ENCODE results near the gene MNS1. TPM values are rescaled to one million over a fixed set of nuclear protein-coding genes. Genes with fewer than 3 reads are reported as not detected.

The MNS1 gene
- total and polyA plus RNA-seq, 10 of the 15 experiments (the other 5 are each of a cell fraction or from before 2014, with no cell fraction given): 0.45 to 2.6 (median 0.97) TPM

GRCh38 chr15:56475351-56475750 is 10.4 kb upstream of the MNS1 start:
- TF ChIP-seq BCLAF1 (IDR thresholded peaks at IDR 0.05) (no peak), NFYB (IDR thresholded peaks at IDR 0.05; ENCODE audit: insufficient read depth, low read depth, low read length) (no peak), JUND (IDR thresholded peaks at IDR 0.05; ENCODE audit: low read depth, low read length) (no peak)
- Histone ChIP-seq H3K9ac (ENCODE audit: control insufficient read depth, insufficient read depth, low read length) (no peak overlapping the region), H3K4me3 (no peak overlapping the region), H2AFZ (ENCODE audit: control insufficient read depth, low read depth, low read length) (no peak overlapping the region), H3K4me1 (ENCODE audit: control insufficient read depth, insufficient read depth, low read length) (no peaks in the 10 kb centered on the region), H3K79me2 (ENCODE audit: control insufficient read depth, insufficient read depth, low read length) (no peaks in the 10 kb centered on the region), H4K20me1 (ENCODE audit: control insufficient read depth, insufficient read depth) (no peaks in the 10 kb centered on the region), H3K27ac (ENCODE audit: control insufficient read depth, insufficient read depth) (no peak overlapping the region), H3K9me3 (replicated peaks; ENCODE audit: control insufficient read depth, insufficient read depth, low read length) (no peaks in the 10 kb centered on the region), H3K36me3 (ENCODE audit: control insufficient read depth in 2 of 2, insufficient read depth in 2 of 2, low read length in 1 of 2) (no peaks in the 10 kb centered on the region), H3K4me2 (ENCODE audit: control insufficient read depth, insufficient read depth) (no peak overlapping the region), H3K27me3 (replicated peaks in 1 of 2; ENCODE audit: control insufficient read depth in 2 of 2, insufficient read depth in 2 of 2, low read length in 1 of 2) (no peaks in the 10 kb centered on the region)
- no TSS peak for BruUV-seq (replicated peaks)
- ChIA-PET POLR2A (no interaction called here), RAD21 (ENCODE audit: unreplicated experiment) (no interaction called here), SMC1A (ENCODE audit: uncharacterized antibody, unreplicated experiment) (no interaction called here), CTCF (interaction anchor here (0.6 kb wide), 1 partner anchor 425 kb away, joined by 3 read pairs; no protein-coding TSS in a partner anchor)
- FAIRE-seq (no peak), ATAC-seq (no peak), DNase-seq (ENCODE audit: low read depth, low spot score) (no peak)
- intact Hi-C loops (cut with micrococcal nuclease; ENCODE audit: unreplicated experiment): no loop called here
- in situ Hi-C loops (cut with MboI): no loop called here

GRCh38 chr15:56473017-56473416 is 8.1 kb upstream of the MNS1 start:
- no peak overlapping the region for H3K9ac ChIP-seq (ENCODE audit: control insufficient read depth, insufficient read depth, low read length)
- ATAC-seq (no peak), FAIRE-seq (no peak), DNase-seq (ENCODE audit: low read depth, low spot score) (no peak)
- ChIA-PET CTCF (interaction anchor here (1.1 kb wide), 1 partner anchor 19 kb away, joined by 3 read pairs; no protein-coding TSS in a partner anchor), SMC1A (ENCODE audit: uncharacterized antibody, unreplicated experiment) (no interaction called here), POLR2A (no interaction called here), RAD21 (ENCODE audit: unreplicated experiment) (no interaction called here)
- intact Hi-C loops (cut with micrococcal nuclease; ENCODE audit: unreplicated experiment) (no loop called here), in situ Hi-C loops (cut with MboI) (no loop called here)
- H3K79me2 ChIP-seq (ENCODE audit: control insufficient read depth, insufficient read depth, low read length): no peaks in the 10 kb centered on the region
- H3K4me3 ChIP-seq: no peak overlapping the region
- no peak overlapping the region for H3K27ac ChIP-seq (ENCODE audit: control insufficient read depth, insufficient read depth)
- H4K20me1 ChIP-seq (ENCODE audit: control insufficient read depth, insufficient read depth): no peaks in the 10 kb centered on the region
- WGBS (ENCODE audit: insufficient coverage, insufficient replicate concordance, low lambda C conversion rate, missing lambda C conversion rate): 92% methylated on average over 1 of the region's 1 CpG
- H3K4me1 ChIP-seq (ENCODE audit: control insufficient read depth, insufficient read depth, low read length): peaks cover 8% of the 10 kb centered on the region; the same call in 1 of the 2 replicates
- no peaks in the 10 kb centered on the region for H3K9me3 ChIP-seq (replicated peaks; ENCODE audit: control insufficient read depth, insufficient read depth, low read length)
- BruUV-seq (replicated peaks): no TSS peak
- H2AFZ ChIP-seq (ENCODE audit: control insufficient read depth, low read depth, low read length): no peak overlapping the region
- no peaks in the 10 kb centered on the region for H3K36me3 ChIP-seq (ENCODE audit: control insufficient read depth in 2 of 2, insufficient read depth in 2 of 2, low read length in 1 of 2)
- no peak overlapping the region for H3K4me2 ChIP-seq (ENCODE audit: control insufficient read depth, insufficient read depth)
- H3K27me3 ChIP-seq (replicated peaks in 1 of 2; ENCODE audit: control insufficient read depth in 2 of 2, insufficient read depth in 2 of 2, low read length in 1 of 2): no peaks in the 10 kb centered on the region
- no peak for TF ChIP-seq NFYA (IDR thresholded peaks at IDR 0.05; ENCODE audit: borderline replicate concordance, low read depth, low read length)
- no peak for TF ChIP-seq SMC3 (IDR thresholded peaks at IDR 0.05; ENCODE audit: borderline replicate concordance, low read length)
- TF ChIP-seq IRF5 (IDR thresholded peaks at IDR 0.05; ENCODE audit: borderline replicate concordance): no peak
- TF ChIP-seq RFX5 (IDR thresholded peaks at IDR 0.05; ENCODE audit: low read depth, low read length): no peak
- no peak for TF ChIP-seq NR2C1 (IDR thresholded peaks at IDR 0.05)
- no peak for TF ChIP-seq SUZ12 (IDR thresholded peaks at IDR 0.05; ENCODE audit: unreplicated experiment)
- no peak for TF ChIP-seq ZBTB33 (IDR thresholded peaks at IDR 0.05)
- TF ChIP-seq PAX8 (IDR thresholded peaks at IDR 0.05): no peak
- TF ChIP-seq FOXM1 (IDR thresholded peaks at IDR 0.05; ENCODE audit: low read depth, low read length): no peak
- TF ChIP-seq ZNF24 (IDR thresholded peaks at IDR 0.05): no peak
